NT2/D1 (cell line): Measurements from ENCODE around the gene FARS2.
"Not testable (repeated sequence)": the region's sequence is repeated elsewhere in the genome, so short reads cannot be mapped to it uniquely, and the experiment has no call there.

Experiments
- DNase-seq: peaks from one replicate; pipeline ENCODE4 v3.0.0-alpha.2; 2011; ENCODE audit warnings: low read depth, low spot score
- H3K27me3 ChIP-seq: 2 replicates; pipeline ENCODE4 v1.6.0; 2011; ENCODE audit warnings: mild to moderate bottlenecking; ENCODE audit not compliant: insufficient read length, insufficient read depth
- H3K36me3 ChIP-seq: 2 replicates; pipeline ENCODE4 v1.6.1; 2011; ENCODE audit warnings: mild to moderate bottlenecking, low read length, mixed read lengths; ENCODE audit not compliant: insufficient read depth, insufficient read length
- H3K4me1 ChIP-seq: 2 replicates; pipeline ENCODE4 v1.5.1; 2011; ENCODE audit not compliant: insufficient read depth, insufficient read length
- H3K4me3 ChIP-seq: 2 replicates; pipeline ENCODE4 v1.5.1; 2011; ENCODE audit warnings: low read depth; ENCODE audit not compliant: insufficient read length
- H3K9ac ChIP-seq: 2 replicates; pipeline ENCODE4 v1.6.0; 2011; ENCODE audit warnings: low read depth; ENCODE audit not compliant: insufficient read length
- H3K9me3 ChIP-seq: 2 replicates; pipeline ENCODE4 v1.5.1; 2011; ENCODE audit warnings: mild to moderate bottlenecking, low read length; ENCODE audit not compliant: insufficient read depth
- SUZ12 ChIP-seq: IDR thresholded peaks from 2 replicates; pipeline ENCODE4 v1.6.1; 2011; ENCODE audit not compliant: insufficient read length, insufficient read depth; ENCODE audit errors: extremely low read depth
- YY1 ChIP-seq: IDR thresholded peaks from 2 replicates; pipeline ENCODE4 v1.6.1; 2011; ENCODE audit not compliant: insufficient read length, insufficient read depth
- ZNF274 ChIP-seq: IDR thresholded peaks from 2 replicates; pipeline ENCODE4 v1.6.1; 2011; ENCODE audit warnings: mild to moderate bottlenecking, low read depth, low read length

The FARS2 gene

GRCh38 chr6:5676701-5677100 is 415.4 kb downstream of the FARS2 start:
- peaks cover 3% of the 10 kb centered on the region for H3K4me1 ChIP-seq
- H3K9me3 ChIP-seq: no peaks in the 10 kb centered on the region
- no peaks in the 10 kb centered on the region for H3K27me3 ChIP-seq
- H3K4me3 ChIP-seq: no peak overlapping the region
- H3K9ac ChIP-seq: no peak overlapping the region
- no peak for TF ChIP-seq ZNF274
- DNase-seq: no peak
- no peaks in the 10 kb centered on the region for H3K36me3 ChIP-seq

DNA sequence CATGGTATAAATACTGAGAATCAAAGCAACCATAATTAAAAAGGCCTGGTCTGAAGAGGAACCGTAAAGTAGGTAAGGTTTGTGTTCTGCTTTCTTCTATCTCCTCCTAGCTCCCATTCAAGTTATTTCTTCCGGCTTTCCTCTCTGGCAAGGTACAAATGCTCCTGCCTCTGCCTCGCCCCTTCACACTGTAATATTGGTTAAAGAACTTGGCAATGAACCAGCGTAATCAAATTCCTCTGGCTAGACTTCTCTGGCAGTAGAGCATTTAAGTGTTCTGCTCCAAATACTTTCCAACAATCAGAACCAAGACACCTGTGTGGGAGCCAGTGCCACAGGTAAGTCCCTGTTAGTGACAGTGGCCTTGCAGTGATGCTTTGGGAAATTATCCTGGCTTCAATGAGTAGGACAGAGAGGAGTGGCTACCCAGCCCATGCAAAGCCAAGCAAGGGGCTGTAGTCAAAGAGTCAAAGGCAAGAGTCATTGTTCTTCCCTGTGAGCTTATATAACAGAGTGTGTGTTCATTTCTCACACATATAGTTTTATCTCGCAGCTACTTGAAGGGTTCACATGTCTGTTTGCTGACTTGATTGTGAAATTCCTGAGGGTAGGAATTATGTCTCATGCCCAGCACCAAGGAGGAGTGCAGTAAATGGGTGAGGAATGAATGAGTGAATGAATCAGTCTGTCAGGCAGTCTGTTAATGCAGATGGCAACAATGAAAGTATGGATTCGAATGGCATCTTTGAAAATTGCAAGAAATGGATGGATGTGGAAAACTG is 416.1 kb downstream of the FARS2 start:
- Histone ChIP-seq H3K9ac (no peak overlapping the region), H3K9me3 (no peaks in the 10 kb centered on the region), H3K36me3 (no peaks in the 10 kb centered on the region), H3K4me1 (no peaks in the 10 kb centered on the region), H3K4me3 (no peak overlapping the region), H3K27me3 (no peaks in the 10 kb centered on the region)
- DNase-seq: no peak
- no peak for TF ChIP-seq ZNF274
- TF ChIP-seq SUZ12: no peak
- no peak for TF ChIP-seq YY1

- H3K9me3 ChIP-seq: no peaks in the 10 kb centered on the region
- H3K9ac ChIP-seq: no peak overlapping the region
- no peak for DNase-seq
- H3K36me3 ChIP-seq: no peaks in the 10 kb centered on the region
- H3K4me3 ChIP-seq: no peak overlapping the region
- no peak for TF ChIP-seq SUZ12
- no peak for TF ChIP-seq ZNF274
- no peak for TF ChIP-seq YY1
- H3K27me3 ChIP-seq: no peaks in the 10 kb centered on the region
- no peaks in the 10 kb centered on the region for H3K4me1 ChIP-seq
Observed at GRCh38 chr6:5679270-5679669, 418.0 kb downstream of the FARS2 start.

DNA sequence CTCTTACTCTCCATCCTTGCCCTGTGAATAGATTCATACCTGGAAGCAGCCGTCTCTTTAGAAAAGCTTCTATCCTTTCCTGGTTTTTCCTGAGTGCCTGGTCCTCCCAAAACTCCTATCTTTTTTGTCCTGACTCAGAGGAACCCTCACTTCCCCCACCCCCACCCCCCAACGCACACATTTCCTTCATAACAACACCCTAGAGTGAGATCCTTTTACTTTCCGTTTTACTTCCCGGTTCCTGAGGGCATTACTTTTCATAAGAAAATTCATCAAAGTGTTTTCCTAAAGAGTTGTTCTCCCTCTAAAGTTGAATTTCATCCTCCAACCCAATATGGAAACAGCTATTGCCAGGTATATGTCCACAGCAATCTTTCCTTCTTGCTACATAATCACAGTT is 418.4 kb downstream of the FARS2 start:
- Histone ChIP-seq H3K9ac (no peak overlapping the region), H3K27me3 (no peaks in the 10 kb centered on the region), H3K9me3 (no peaks in the 10 kb centered on the region), H3K36me3 (no peaks in the 10 kb centered on the region), H3K4me1 (no peaks in the 10 kb centered on the region), H3K4me3 (no peak overlapping the region)
- no peak for DNase-seq
- no peak for TF ChIP-seq YY1
- TF ChIP-seq SUZ12: no peak
- TF ChIP-seq ZNF274: no peak

GRCh38 chr6:5680095-5680494 is 418.8 kb downstream of the FARS2 start:
- Histone ChIP-seq H3K9me3 (no peaks in the 10 kb centered on the region), H3K4me3 (no peak overlapping the region), H3K4me1 (no peaks in the 10 kb centered on the region), H3K9ac (no peak overlapping the region), H3K27me3 (no peaks in the 10 kb centered on the region), H3K36me3 (no peaks in the 10 kb centered on the region)
- no peak for DNase-seq
- TF ChIP-seq SUZ12: no peak
- no peak for TF ChIP-seq YY1
- TF ChIP-seq ZNF274: no peak

DNA sequence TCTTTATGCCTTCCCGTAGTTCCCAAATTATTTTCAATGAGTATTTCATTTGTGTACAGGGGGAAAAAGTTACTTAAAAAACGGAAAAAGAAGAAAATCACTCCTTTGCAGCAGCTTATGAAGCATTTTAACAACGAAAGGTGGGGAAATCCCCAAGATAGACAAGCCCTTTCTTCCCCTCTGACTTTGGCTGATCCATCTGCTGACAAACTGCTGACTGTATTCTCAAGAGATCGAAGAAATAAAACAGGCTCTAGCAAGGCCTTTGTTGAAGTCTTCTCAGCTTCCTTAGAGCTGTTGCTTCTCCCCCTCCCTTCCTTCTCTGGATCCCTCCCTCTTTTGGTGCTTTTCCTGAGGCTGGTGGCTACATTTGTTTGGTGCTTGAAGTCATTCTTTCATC is 420.2 kb downstream of the FARS2 start:
- H3K9ac ChIP-seq: no peak overlapping the region
- no peaks in the 10 kb centered on the region for H3K4me1 ChIP-seq
- no peaks in the 10 kb centered on the region for H3K9me3 ChIP-seq
- no peak for DNase-seq
- H3K27me3 ChIP-seq: no peaks in the 10 kb centered on the region
- TF ChIP-seq YY1 (no peak), SUZ12 (no peak), ZNF274 (no peak)
- H3K4me3 ChIP-seq: no peak overlapping the region
- H3K36me3 ChIP-seq: no peaks in the 10 kb centered on the region

- Histone ChIP-seq H3K4me1 (no peaks in the 10 kb centered on the region), H3K9ac (no peak overlapping the region), H3K36me3 (no peaks in the 10 kb centered on the region), H3K4me3 (no peak overlapping the region), H3K27me3 (no peaks in the 10 kb centered on the region), H3K9me3 (no peaks in the 10 kb centered on the region)
- no peak for TF ChIP-seq ZNF274
- no peak for TF ChIP-seq YY1
- TF ChIP-seq SUZ12: no peak
- no peak for DNase-seq
Observed at GRCh38 chr6:5682530-5682929, 421.2 kb downstream of the FARS2 start.

DNA sequence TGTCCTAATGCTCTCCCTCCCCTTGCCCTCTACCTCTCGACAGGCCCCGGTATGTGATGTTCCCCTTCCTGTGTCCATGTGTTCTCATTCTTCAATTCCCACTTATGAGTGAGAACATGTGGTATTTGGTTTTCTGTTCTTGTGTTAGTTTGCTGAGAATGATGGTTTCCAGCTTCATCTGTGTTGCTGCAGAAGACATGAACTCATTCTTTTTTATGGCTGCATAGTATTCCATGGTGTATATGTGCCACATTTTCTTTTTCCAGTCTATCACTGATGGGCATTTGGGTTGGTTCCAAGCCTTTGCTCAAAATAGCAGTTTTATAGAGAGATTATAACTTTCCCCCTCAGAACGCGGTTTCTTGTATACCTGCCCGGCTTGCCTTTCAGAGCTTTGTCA is 422.4 kb downstream of the FARS2 start:
- not testable (repeated sequence) for H3K4me3 ChIP-seq, H3K27me3 ChIP-seq, H3K36me3 ChIP-seq, H3K4me1 ChIP-seq, DNase-seq, H3K9me3 ChIP-seq, H3K9ac ChIP-seq
